Keratinocyte (primary cell): ENCODE measurements around the gene ITGA6. TPM values are rescaled to one million over a fixed set of nuclear protein-coding genes. Genes with fewer than 3 reads are reported as not detected.
A peak's percentile ranks its signal among the peaks of the same experiment; 100 is the strongest.

ENCODE experiments used
- DNase-seq: peaks from one replicate; pipeline ENCODE4 v3.0.0-alpha.2; 2011; ENCODE audit warnings: low read depth, missing footprints, low spot score
- FAIRE-seq: peaks from 2 replicates; lab custom pipeline; 2011; peaks lifted over from hg19 to GRCh38; lab: Jason Lieb, UNC
- H2AFZ ChIP-seq: 2 replicates; pipeline ENCODE4 v1.6.0; 2012; ENCODE audit warnings: low read length, control low read depth, inconsistent platforms; ENCODE audit not compliant: control insufficient read depth
- H3K27ac ChIP-seq: 2 replicates; pipeline ENCODE4 v1.5.1; 2011; ENCODE audit warnings: low read length; ENCODE audit not compliant: control insufficient read depth, insufficient read depth
- H3K27me3 ChIP-seq: 3 replicates; pipeline ENCODE4 v1.6.0; 2011; ENCODE audit warnings: low read length; ENCODE audit not compliant: control insufficient read depth, insufficient read depth; ENCODE audit errors: extremely low read depth
- H3K36me3 ChIP-seq, 2 experiments: 2 replicates in 1 of 2; 3 replicates in 1 of 2; pipeline ENCODE4 v1.5.1; 2011; ENCODE audit warnings: low read length in 2 of 2, mild to moderate bottlenecking in 1 of 2; ENCODE audit not compliant: control insufficient read depth in 2 of 2, insufficient read depth in 2 of 2; ENCODE audit errors: extremely low read depth in 1 of 2
- H3K4me1 ChIP-seq: 3 replicates; pipeline ENCODE4 v1.5.1; 2011; ENCODE audit warnings: low read length; ENCODE audit not compliant: control insufficient read depth, insufficient read depth; ENCODE audit errors: extremely low read depth
- H3K4me2 ChIP-seq: 3 replicates; pipeline ENCODE4 v1.6.0; 2011; ENCODE audit warnings: low read depth, low read length; ENCODE audit not compliant: control insufficient read depth, insufficient read depth; ENCODE audit errors: extremely low read depth
- H3K4me3 ChIP-seq, 3 experiments: fragments of 200-600 bp in 1 of 3; sonication (generic) in 1 of 3; 2 replicates in 2 of 3; 3 replicates in 1 of 3; pipeline ENCODE4 v1.5.1; 2011 to 2016; ENCODE audit warnings: low read length in 3 of 3, mild to moderate bottlenecking in 3 of 3, control low read depth in 2 of 3, inconsistent platforms in 1 of 3, low read depth in 1 of 3, mixed read lengths in 1 of 3, mixed run types in 1 of 3, moderate library complexity in 1 of 3; ENCODE audit not compliant: control insufficient read depth in 2 of 3, insufficient read depth in 2 of 3; ENCODE audit errors: extremely low read depth in 1 of 3
- H3K79me2 ChIP-seq: 2 replicates; pipeline ENCODE4 v1.6.0; 2012; ENCODE audit warnings: low read length; ENCODE audit not compliant: control insufficient read depth, insufficient read depth
- H3K9ac ChIP-seq: 3 replicates; pipeline ENCODE4 v1.6.0; 2011; ENCODE audit warnings: low read length; ENCODE audit not compliant: control insufficient read depth, insufficient read depth; ENCODE audit errors: extremely low read depth
- H3K9me1 ChIP-seq: 3 replicates; pipeline ENCODE4 v1.6.0; 2011; ENCODE audit warnings: low read length; ENCODE audit not compliant: control insufficient read depth, insufficient read depth; ENCODE audit errors: extremely low read depth
- H3K9me3 ChIP-seq: 2 replicates; pipeline ENCODE4 v1.5.1; 2012; ENCODE audit warnings: low read depth, low read length; ENCODE audit not compliant: control insufficient read depth
- H4K20me1 ChIP-seq: 3 replicates; pipeline ENCODE4 v1.6.0; 2011; ENCODE audit warnings: low read length; ENCODE audit not compliant: control insufficient read depth, insufficient read depth; ENCODE audit errors: extremely low read depth
- CTCF ChIP-seq, 3 experiments: IDR thresholded peaks in 1 of 3; conservative IDR thresholded peaks in 1 of 3; optimal IDR thresholded peaks in 1 of 3; 2 replicates in 2 of 3; 3 replicates in 1 of 3; pipeline versions ENCODE3 to v1.5.1; 2011; ENCODE audit warnings: low read length in 3 of 3, mild to moderate bottlenecking in 3 of 3, moderate library complexity in 2 of 3, control low read depth in 1 of 3, inconsistent platforms in 1 of 3; ENCODE audit not compliant: insufficient read depth in 2 of 3; ENCODE audit errors: extremely low read depth in 1 of 3
- EZH2 ChIP-seq: IDR thresholded peaks from one replicate; pipeline ENCODE4 v1.6.1; 2012; ENCODE audit warnings: inconsistent platforms, mild to moderate bottlenecking, low read length, moderate library complexity
- dilution Hi-C: fragments of 300-500 bp; cut with MboI; formaldehyde crosslinking; loops from one replicate; pipeline ENCODE4 v1.7.0; 2020; ENCODE audit warnings: low sequenced_read_pairs; ENCODE audit not compliant: extremely low pct_ligation_motif_present
- polyA plus RNA-seq, 5 experiments: library from polyadenylated mRNA; depleted of rRNA in 3 of 5; stranded (reverse) in 3 of 5; stranded (forward) in 1 of 5; unstranded in 1 of 5; fragments of >200 nt; gene quantifications; 1 replicate in 1 of 5; 2 replicates in 3 of 5; 3 replicates in 1 of 5; pipeline versions ENCODE4 v1.2.1 to v1.2.3, GENCODE V29; 2011 to 2012; ENCODE audit warnings: missing spikeins in 2 of 5, low read depth in 1 of 5, low replicate concordance in 1 of 5

ITGA6 gene
- polyA plus RNA-seq, 1 donor (not counting 4 experiments of a cell fraction or from before 2014, with no cell fraction given): 441 TPM

DNA sequence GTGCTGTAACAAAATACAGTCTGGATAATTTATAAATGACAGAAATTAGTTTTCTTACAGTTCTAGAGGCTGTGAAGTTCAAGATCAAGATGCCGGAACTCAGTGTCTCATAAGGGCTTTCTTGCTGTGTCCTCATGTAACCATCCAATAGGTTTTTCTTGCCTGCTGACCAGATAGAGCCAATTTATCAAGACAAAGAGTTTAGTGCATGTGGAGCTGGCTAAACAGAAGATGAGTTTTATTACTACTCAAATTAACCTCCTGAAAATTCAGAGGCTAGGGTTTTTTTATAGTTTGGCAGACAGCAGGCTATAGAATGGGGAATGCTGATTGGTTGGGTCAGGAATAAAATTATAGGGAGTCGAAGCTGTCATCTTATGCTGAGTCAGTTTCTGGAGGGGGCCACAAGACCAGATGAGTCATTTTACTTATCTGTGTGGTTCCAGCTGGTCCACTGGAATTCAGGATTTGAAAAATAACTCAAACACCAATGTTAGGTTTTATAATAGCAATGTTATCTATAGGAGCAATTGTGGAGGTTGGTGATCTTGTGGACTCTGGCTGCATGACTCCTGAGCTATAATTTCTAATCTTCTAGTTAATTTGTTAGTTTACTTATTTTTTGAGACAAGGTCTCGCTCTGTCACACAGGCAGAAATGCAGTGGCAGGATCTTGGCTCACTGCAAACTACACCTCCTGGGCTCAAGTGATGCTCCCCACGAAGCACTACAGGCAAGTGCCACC, 125.3 kb downstream of the ITGA6 start:
- Histone ChIP-seq H3K4me3 (no peak overlapping the region), H3K27me3 (no peaks in the 10 kb centered on the region), H3K4me2 (peak overlapping the region; percentile 12), H3K4me1 (peaks cover 35% of the 10 kb centered on the region), H3K79me2 (peaks cover 10% of the 10 kb centered on the region), H3K9me1 (no peaks in the 10 kb centered on the region), H4K20me1 (no peaks in the 10 kb centered on the region), H3K27ac (peak overlapping the region; percentile 65), H3K9me3 (peaks cover under 1% of the 10 kb centered on the region), H3K9ac (no peak overlapping the region), H2AFZ (no peak overlapping the region), H3K36me3 (no peaks in the 10 kb centered on the region)
- DNase-seq: no peak
- dilution Hi-C loops: no loop called here
- TF ChIP-seq EZH2 (no peak), CTCF (optimal IDR thresholded peaks at IDR 0.05 in 1 of 3, IDR thresholded peaks at IDR 0.05 in 1 of 3, conservative IDR thresholded peaks at IDR 0.05 in 1 of 3; ENCODE audit: extremely low read depth in 1 of 3, insufficient read depth in 2 of 3, low read length in 3 of 3) (no peak)
- peak; percentile 26 for FAIRE-seq

- H3K79me2 ChIP-seq: peaks cover 11% of the 10 kb centered on the region
- peak overlapping the region; percentile 53 to 92 (median 68) for H3K4me3 ChIP-seq
- peak overlapping the region; percentile 89 for H3K9ac ChIP-seq
- H4K20me1 ChIP-seq: no peaks in the 10 kb centered on the region
- no peaks in the 10 kb centered on the region for H3K27me3 ChIP-seq
- H3K4me2 ChIP-seq: peak overlapping the region; percentile 87
- DNase-seq: no peak
- dilution Hi-C loops: no loop called here
- TF ChIP-seq EZH2: no peak
- peak; percentile 20 for FAIRE-seq
- H3K9me3 ChIP-seq: no peaks in the 10 kb centered on the region
- H3K36me3 ChIP-seq: no peaks in the 10 kb centered on the region
- H3K9me1 ChIP-seq: no peaks in the 10 kb centered on the region
- H2AFZ ChIP-seq: peak overlapping the region; percentile 50
- peaks cover 43% of the 10 kb centered on the region for H3K4me1 ChIP-seq
- H3K27ac ChIP-seq: peak overlapping the region; percentile 82
Measured at GRCh38 chr2:172554352-172555271, 127.2 kb downstream of the ITGA6 start.
